K562 (cell line): ENCODE data around the gene C5orf52. TPM values are rescaled to one million over a fixed set of nuclear protein-coding genes. Genes with fewer than 3 reads are reported as not detected.

Experiments
- ATAC-seq: fragments of 200-7000 bp; cut with Tn5 transposase; 3 replicates; pipeline ENCODE4 v1.9.1; 2020; ENCODE audit warnings: moderate library complexity
- BruUV-seq: library from RNA; stranded (reverse); fragments of 400-500 nt; replicated peaks from 2 replicates; lab custom pipeline; 2021; lab: Mats Ljungman, UMichigan
- CTCF ChIA-PET: fragments of 300-600 bp; formaldehyde crosslinking; extraction: SDS; loops from one replicate; lab custom pipeline; 2021; ENCODE audit warnings: low intra/inter-chr PET ratio; lab: Yijun Ruan, JAX
- POLR2A ChIA-PET: fragments of 300-600, 350-650 bp; sonication (Branson Sonifier 250); formaldehyde crosslinking; extraction: SDS; loops from one replicate; lab custom pipeline; 2021; ENCODE audit warnings: antibody characterized with exemption, inconsistent platforms; lab: Yijun Ruan, JAX
- DNase-seq, 4 experiments: peaks; one replicate each; pipeline versions ENCODE4 v3.0.0 to v3.0.0-alpha.2; 2011 to 2018; ENCODE audit warnings: low spot score in 3 of 4, mixed read lengths in 3 of 4; ENCODE audit errors: extremely low read depth in 1 of 4
- FAIRE-seq: peaks from 2 replicates; lab custom pipeline; 2011; peaks lifted over from hg19 to GRCh38; lab: Jason Lieb, UNC
- H2AFZ ChIP-seq: 2 replicates; pipeline ENCODE4 v1.6.0; 2011; ENCODE audit warnings: low read depth, low read length, control low read depth, inconsistent platforms
- H3K27ac ChIP-seq: fragments of 200-600 bp; 3 replicates; pipeline ENCODE4 v1.8.0; 2011; ENCODE audit warnings: low read depth, mild to moderate bottlenecking, control low read depth, inconsistent platforms, low read length, moderate library complexity, mixed read lengths; ENCODE audit errors: extremely low read depth
- H3K27me3 ChIP-seq, 2 experiments: fragments of 300-600 bp in 1 of 2; 2 replicates in 1 of 2; 3 replicates in 1 of 2; pipeline versions ENCODE4 v1.6.0 to v1.8.0; 2011; ENCODE audit warnings: inconsistent platforms in 2 of 2, low read length in 2 of 2, mild to moderate bottlenecking in 1 of 2, mixed read lengths in 1 of 2, moderate library complexity in 1 of 2; ENCODE audit not compliant: control insufficient read depth in 2 of 2, insufficient read depth in 2 of 2
- H3K36me3 ChIP-seq: fragments of 300-600 bp; 3 replicates; pipeline ENCODE4 v1.8.0; 2011; ENCODE audit warnings: mild to moderate bottlenecking, low read length, inconsistent platforms; ENCODE audit not compliant: control insufficient read depth, insufficient read depth
- H3K4me1 ChIP-seq, 2 experiments: fragments of 200-600 bp in 1 of 2; replicated peaks in 1 of 2; 2 replicates in 1 of 2; 3 replicates in 1 of 2; pipeline versions ENCODE4 v1.5.1 to v1.8.0; 2011; ENCODE audit warnings: inconsistent platforms in 2 of 2, low read length in 2 of 2, mild to moderate bottlenecking in 1 of 2, mixed read lengths in 1 of 2, moderate library complexity in 1 of 2; ENCODE audit not compliant: control insufficient read depth in 2 of 2, insufficient read depth in 2 of 2
- H3K4me2 ChIP-seq: 2 replicates; pipeline ENCODE4 v1.6.1; 2011; ENCODE audit warnings: low read length, control low read depth, inconsistent platforms, mixed read lengths; ENCODE audit not compliant: insufficient read depth
- H3K4me3 ChIP-seq: fragments of 200-600 bp; sonication (generic), shearing (Covaris generic); 2 replicates; pipeline ENCODE4 v1.5.1; 2016; ENCODE audit warnings: control low read depth, inconsistent platforms
- H3K79me2 ChIP-seq: fragments of 200-600 bp; 3 replicates; pipeline ENCODE4 v1.8.0; 2011; ENCODE audit warnings: low read length, inconsistent platforms; ENCODE audit not compliant: control insufficient read depth, insufficient read depth
- H3K9ac ChIP-seq, 2 experiments: 2 replicates each; pipeline versions ENCODE4 v1.6.0 to v1.6.1; 2011; ENCODE audit warnings: low read depth in 2 of 2, low read length in 2 of 2, control low read depth in 1 of 2, inconsistent platforms in 1 of 2, mild to moderate bottlenecking in 1 of 2, mixed read lengths in 1 of 2; ENCODE audit not compliant: insufficient read depth in 1 of 2
- H3K9me1 ChIP-seq: one replicate; pipeline ENCODE4 v1.6.0; 2011; ENCODE audit warnings: inconsistent platforms, mild to moderate bottlenecking, low read length, moderate library complexity; ENCODE audit not compliant: control insufficient read depth, insufficient read depth
- H3K9me3 ChIP-seq: replicated peaks from 2 replicates; pipeline ENCODE4 v1.5.1; 2011; ENCODE audit warnings: low read depth, low read length, inconsistent platforms; ENCODE audit not compliant: control insufficient read depth, insufficient read depth
- H4K20me1 ChIP-seq: replicated peaks from 2 replicates; pipeline ENCODE4 v1.6.1; 2011; ENCODE audit warnings: low read length, inconsistent platforms, mixed read lengths; ENCODE audit not compliant: control insufficient read depth, insufficient read depth
- ARID1B ChIP-seq: fragments of 450-650 bp; IDR thresholded peaks from 2 replicates; pipeline ENCODE4 v1.6.1; 2016; ENCODE audit warnings: antibody characterized with exemption, mild to moderate bottlenecking, inconsistent platforms
- ARID2 ChIP-seq: fragments of 450-650 bp; IDR thresholded peaks from 2 replicates; pipeline ENCODE4 v1.6.1; 2017; ENCODE audit warnings: antibody characterized with exemption, mild to moderate bottlenecking
- CBFA2T2 ChIP-seq: fragments of 450-650 bp; conservative IDR thresholded peaks from 2 replicates; pipeline ENCODE4 v1.6.1; 2017; ENCODE audit warnings: mild to moderate bottlenecking
- CREB3L1 ChIP-seq: fragments of 450-650 bp; IDR thresholded peaks from 2 replicates; pipeline ENCODE4 v1.6.1; 2014; ENCODE audit warnings: low read depth, mild to moderate bottlenecking, moderate library complexity, borderline replicate concordance
- CUX1 ChIP-seq: fragments of 200-800 bp; sonication (Bioruptor generic); IDR thresholded peaks from 2 replicates; pipeline ENCODE4 v1.6.1; 2016; ENCODE audit warnings: missing genetic modification characterization, missing compliant biosample characterization
- EGR1 ChIP-seq: fragments of 450-650 bp; conservative IDR thresholded peaks from 2 replicates; pipeline ENCODE4 v1.6.1; 2017; ENCODE audit warnings: mild to moderate bottlenecking
- ELF4 ChIP-seq: fragments of 450-650 bp; formaldehyde crosslinking; IDR thresholded peaks from 2 replicates; pipeline ENCODE4 v1.4.0; 2022; ENCODE audit warnings: missing genetic modification characterization
- ESRRA ChIP-seq: fragments of 450-650 bp; IDR thresholded peaks from 2 replicates; pipeline ENCODE4 v1.6.1; 2014; ENCODE audit warnings: low read depth, mild to moderate bottlenecking, moderate library complexity, borderline replicate concordance
- KDM1A ChIP-seq, 2 experiments: fragments of 450-650 bp; IDR thresholded peaks; 2 replicates each; pipeline ENCODE4 v1.6.1; 2016; ENCODE audit warnings: mild to moderate bottlenecking in 2 of 2
- NR3C1 ChIP-seq: sonication (generic); formaldehyde crosslinking; IDR thresholded peaks from 2 replicates; pipeline ENCODE4 v1.8.1; 2022; ENCODE audit warnings: missing genetic modification reagents
- SIX5 ChIP-seq, 2 experiments: IDR thresholded peaks; 2 replicates each; pipeline ENCODE4 v1.6.1; 2011; ENCODE audit warnings: low read length in 2 of 2, borderline replicate concordance in 1 of 2, low read depth in 1 of 2, mild to moderate bottlenecking in 1 of 2, moderate library complexity in 1 of 2; ENCODE audit not compliant: insufficient read depth in 1 of 2
- SMARCB1 ChIP-seq: IDR thresholded peaks from 2 replicates; pipeline ENCODE4 v1.6.1; 2011; ENCODE audit warnings: improper control_type of control experiment, low read depth; ENCODE audit not compliant: insufficient read length
- ZFP30 ChIP-seq: fragments of 250-450 bp; sonication (Bioruptor Pico); IDR thresholded peaks from 2 replicates; pipeline ENCODE4 v1.8.0; 2022; ENCODE audit warnings: moderate library complexity, mild to moderate bottlenecking, inconsistent platforms, borderline replicate concordance
- WGBS: fragments of 100-300 bp; shearing (Covaris generic); methylation state at CpG from one replicate; pipeline ENCODE4 v1.1.6; 2016; ENCODE audit warnings: low coverage, mixed read lengths; ENCODE audit not compliant: insufficient coverage; ENCODE audit errors: missing lambda C conversion rate; 5-methylcytosine and 5-hydroxymethylcytosine counted together
- in situ Hi-C: fragments of 300-500 bp; cut with MboI; formaldehyde crosslinking; loops from 4 replicates; pipeline ENCODE4 v1.15.0; 2018; ENCODE audit warnings: inconsistent platforms, mixed read lengths
- intact Hi-C: fragments of 100-400 bp; cut with micrococcal nuclease; formaldehyde crosslinking; loops from 2 replicates; pipeline ENCODE4 v1.14.2; 2022
- polyA plus RNA-seq, 8 experiments: library from polyadenylated mRNA; depleted of rRNA in 4 of 8; stranded (reverse) in 5 of 8; unstranded in 3 of 8; fragments of >200 nt; fragmentation: Nextera tagmentation in 2 of 8; fragmentation: Illumina TruSeq in 1 of 8; extraction: Ambion mirVana in 2 of 8; extraction: Trizol in 1 of 8; gene quantifications; 2 replicates each; pipeline versions ENCODE4 v1.2.1 to v1.2.3, GENCODE V29; 2011 to 2014; ENCODE audit warnings: inconsistent platforms in 1 of 8, missing spikeins in 1 of 8
- total RNA-seq, 7 experiments: library from RNA; depleted of rRNA in 6 of 7; stranded (reverse); fragments of >200 nt in 6 of 7; fragmentation: Illumina TruSeq in 2 of 7; extraction: Trizol in 2 of 7; gene quantifications; 2 replicates each; pipeline versions ENCODE4 v1.2.1 to v1.2.3, GENCODE V29; 2011 to 2021; ENCODE audit warnings: low replicate concordance in 1 of 7

C5orf52 gene
- total and polyA plus RNA-seq, 9 of the 15 experiments (the other 6 are each of a cell fraction or from before 2014, with no cell fraction given), result not detected

GRCh38 chr5:157665467-157666070 lies 5.8 kb upstream of the C5orf52 start:
- no peak overlapping the region for H3K4me2 ChIP-seq
- peaks cover 0 to 14% of the 10 kb centered on the region in 2 experiments; a peak in 2 of 5 replicates for H3K27me3 ChIP-seq
- CTCF ChIA-PET, result no interaction called here
- H3K9ac ChIP-seq, result no peak overlapping the region
- TF ChIP-seq SIX5 (IDR thresholded peaks at IDR 0.05; ENCODE audit: borderline replicate concordance in 1 of 2, insufficient read depth in 1 of 2, low read depth in 1 of 2, low read length in 2 of 2), result no peak
- no peak for TF ChIP-seq KDM1A (IDR thresholded peaks at IDR 0.05)
- no peak for TF ChIP-seq ELF4 (CRISPR knock-in tag)
- TF ChIP-seq ARID1B, result no peak
- TF ChIP-seq ESRRA, result no peak
- TF ChIP-seq SMARCB1, result no peak
- no peak for TF ChIP-seq CUX1 (CRISPR knock-in tag)
- TF ChIP-seq CBFA2T2, result no peak
- TF ChIP-seq EGR1, result no peak
- TF ChIP-seq NR3C1, result no peak
- no peak for TF ChIP-seq ARID2
- TF ChIP-seq CREB3L1, result no peak
- no peak for TF ChIP-seq ZFP30 (CRISPR knock-in tag)
- intact Hi-C loops (no loop called here), in situ Hi-C loops (no loop called here)
- no peak overlapping the region for H2AFZ ChIP-seq
- H3K27ac ChIP-seq, result no peak overlapping the region
- no peaks in the 10 kb centered on the region for H3K79me2 ChIP-seq
- no peaks in the 10 kb centered on the region for H3K9me3 ChIP-seq
- no peaks in the 10 kb centered on the region for H3K36me3 ChIP-seq
- FAIRE-seq, result no peak
- ATAC-seq, result no peak
- no peak for DNase-seq
- POLR2A ChIA-PET, result interaction anchor here (0.6 kb wide), 1 partner anchor 278 kb away, joined by 3 read pairs; no protein-coding TSS in a partner anchor
- H3K9me1 ChIP-seq, result no peaks in the 10 kb centered on the region
- no TSS peak for BruUV-seq
- no peaks in the 10 kb centered on the region for H3K4me1 ChIP-seq
- no peaks in the 10 kb centered on the region for H4K20me1 ChIP-seq
- H3K4me3 ChIP-seq, result no peak overlapping the region
- 7% methylated on average over 2 of the region's 2 CpGs for WGBS
